ENCODE results near the gene SPSB2.

DNA sequence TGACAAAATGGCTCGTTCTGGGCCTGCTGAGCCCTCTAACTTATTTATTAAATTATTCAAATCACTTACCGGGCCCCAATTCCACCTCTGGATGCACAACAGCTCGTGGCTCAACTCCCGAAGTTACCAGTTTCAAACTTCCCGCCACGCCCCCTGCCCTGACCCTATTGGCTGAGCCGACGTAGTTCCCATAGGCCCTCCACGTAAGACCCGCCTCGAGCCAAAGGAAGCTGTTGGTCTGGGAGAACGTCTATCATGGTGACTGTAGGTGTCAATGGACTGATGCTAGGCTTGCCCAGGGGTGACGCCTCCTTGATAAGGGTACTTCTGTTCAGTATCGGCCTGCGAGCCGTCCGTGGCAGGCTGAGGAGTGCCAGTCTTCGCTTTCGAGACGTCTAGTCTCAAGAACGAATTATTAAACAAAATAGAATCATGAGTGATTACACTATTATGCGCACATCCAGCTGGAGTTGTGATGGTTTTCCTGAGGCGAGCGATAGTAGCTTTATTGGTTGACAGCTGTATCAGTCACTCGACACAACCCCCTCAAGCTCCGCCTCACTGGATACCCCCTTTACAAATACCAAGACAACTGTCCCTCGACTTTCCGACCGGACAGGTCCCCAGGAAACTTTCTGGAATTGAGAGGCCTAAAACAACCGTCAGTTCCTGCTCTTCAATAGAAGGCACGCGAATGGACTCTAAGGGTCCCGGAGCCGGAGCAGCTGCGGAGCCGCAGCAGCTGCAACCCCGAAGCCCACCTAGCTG, 21.8 kb downstream of the SPSB2 start, which contains the start of gene CDCA3:
- TF ChIP-seq, protein P1, sequence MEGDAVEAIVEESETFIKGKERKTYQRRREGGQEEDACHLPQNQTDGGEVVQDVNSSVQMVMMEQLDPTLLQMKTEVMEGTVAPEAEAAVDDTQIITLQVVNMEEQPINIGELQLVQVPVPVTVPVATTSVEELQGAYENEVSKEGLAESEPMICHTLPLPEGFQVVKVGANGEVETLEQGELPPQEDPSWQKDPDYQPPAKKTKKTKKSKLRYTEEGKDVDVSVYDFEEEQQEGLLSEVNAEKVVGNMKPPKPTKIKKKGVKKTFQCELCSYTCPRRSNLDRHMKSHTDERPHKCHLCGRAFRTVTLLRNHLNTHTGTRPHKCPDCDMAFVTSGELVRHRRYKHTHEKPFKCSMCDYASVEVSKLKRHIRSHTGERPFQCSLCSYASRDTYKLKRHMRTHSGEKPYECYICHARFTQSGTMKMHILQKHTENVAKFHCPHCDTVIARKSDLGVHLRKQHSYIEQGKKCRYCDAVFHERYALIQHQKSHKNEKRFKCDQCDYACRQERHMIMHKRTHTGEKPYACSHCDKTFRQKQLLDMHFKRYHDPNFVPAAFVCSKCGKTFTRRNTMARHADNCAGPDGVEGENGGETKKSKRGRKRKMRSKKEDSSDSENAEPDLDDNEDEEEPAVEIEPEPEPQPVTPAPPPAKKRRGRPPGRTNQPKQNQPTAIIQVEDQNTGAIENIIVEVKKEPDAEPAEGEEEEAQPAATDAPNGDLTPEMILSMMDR (IDR thresholded peaks at IDR 0.05): no peak
- TF ChIP-seq POLR2AphosphoS5 (IDR thresholded peaks at IDR 0.05): peak; percentile 82 to 87 (median 85)
- TF ChIP-seq POLR2A (IDR thresholded peaks at IDR 0.05): peak; percentile 24

Data from breast epithelium (tissue), 3 donors.